Neural progenitor cell (in vitro differentiated cells): ENCODE data around the gene TRAPPC10. TPM values are rescaled to one million over a fixed set of nuclear protein-coding genes. Genes with fewer than 3 reads are reported as not detected.

Experiments used
- DNase-seq: peaks from one replicate; pipeline ENCODE4 v3.0.0-alpha.2; 2016; ENCODE audit warnings: low spot score
- H2AFZ ChIP-seq: fragments of 200-600 bp; sonication (generic); replicated peaks from 2 replicates; pipeline ENCODE4 v1.6.1; 2016; ENCODE audit warnings: antibody characterized with exemption
- H3F3A ChIP-seq: fragments of 200-600 bp; sonication (generic); 2 replicates; pipeline ENCODE4 v1.6.1; 2016; ENCODE audit warnings: antibody characterized with exemption, low read depth
- H3K27ac ChIP-seq: fragments of 200-600 bp; sonication (generic); 2 replicates; pipeline ENCODE4 v1.5.1; 2016; ENCODE audit warnings: mild to moderate bottlenecking
- H3K27me3 ChIP-seq: fragments of 200-600 bp; sonication (generic); 2 replicates; pipeline ENCODE4 v1.6.1; 2016; ENCODE audit warnings: mild to moderate bottlenecking, moderate library complexity
- H3K36me3 ChIP-seq: fragments of 200-600 bp; sonication (generic); 2 replicates; pipeline ENCODE4 v1.5.1; 2016
- H3K4me1 ChIP-seq: fragments of 200-600 bp; sonication (generic); 2 replicates; pipeline ENCODE4 v1.6.1; 2016; ENCODE audit warnings: mixed run types
- H3K4me2 ChIP-seq: fragments of 200-600 bp; sonication (generic); 2 replicates; pipeline ENCODE4 v1.6.1; 2016
- H3K4me3 ChIP-seq: fragments of 200-600 bp; sonication (generic); 2 replicates; pipeline ENCODE4 v1.5.1; 2016
- H3K79me2 ChIP-seq: fragments of 200-600 bp; sonication (generic); 2 replicates; pipeline ENCODE4 v1.6.1; 2016; ENCODE audit warnings: low read depth
- H3K9ac ChIP-seq: fragments of 200-600 bp; sonication (generic); 2 replicates; pipeline ENCODE4 v1.6.1; 2016
- H3K9me3 ChIP-seq: fragments of 200-600 bp; sonication (generic); 2 replicates; pipeline ENCODE4 v1.5.1; 2016; ENCODE audit warnings: low read depth
- H4K20me1 ChIP-seq: fragments of 200-600 bp; sonication (generic); 2 replicates; pipeline ENCODE4 v1.6.1; 2016; ENCODE audit warnings: low read depth
- H3K27ac Mint-ChIP-seq: 3 replicates; pipeline ENCODE4 v1.8.0; 2021; ENCODE audit warnings: mixed read lengths
- H3K27me3 Mint-ChIP-seq: 2 replicates; pipeline ENCODE4 v1.8.0; 2022; ENCODE audit warnings: low read depth, mild to moderate bottlenecking, inconsistent platforms, moderate library complexity, mixed read lengths; ENCODE audit not compliant: insufficient read depth
- H3K36me3 Mint-ChIP-seq: 3 replicates; pipeline ENCODE4 v1.8.0; 2021; ENCODE audit warnings: mixed read lengths
- H3K4me1 Mint-ChIP-seq: 3 replicates; pipeline ENCODE4 v1.8.0; 2021; ENCODE audit warnings: mixed read lengths
- H3K4me3 Mint-ChIP-seq: 3 replicates; pipeline ENCODE4 v1.8.0; 2021; ENCODE audit warnings: mild to moderate bottlenecking, moderate library complexity, mixed read lengths
- H3K9me3 Mint-ChIP-seq: 3 replicates; pipeline ENCODE4 v1.8.0; 2020; ENCODE audit warnings: mixed read lengths
- CTCF ChIP-seq: fragments of 200-600 bp; sonication (generic); IDR thresholded peaks from 2 replicates; pipeline ENCODE4 v1.5.1; 2017; ENCODE audit warnings: antibody characterized with exemption, mild to moderate bottlenecking
- EZH2 ChIP-seq: fragments of 200-600 bp; sonication (generic); IDR thresholded peaks from 2 replicates; pipeline ENCODE4 v1.6.1; 2017; ENCODE audit warnings: antibody characterized with exemption, mild to moderate bottlenecking, moderate library complexity
- EZH2phosphoT487 ChIP-seq: fragments of 200-600 bp; sonication (generic); IDR thresholded peaks from 2 replicates; pipeline ENCODE4 v1.6.1; 2017; ENCODE audit warnings: antibody characterized with exemption
- total RNA-seq: library from RNA; depleted of rRNA; stranded (reverse); fragments of >200 nt; gene quantifications from 2 replicates; pipeline ENCODE4 v1.2.3, GENCODE V29; 2015; ENCODE audit warnings: low replicate concordance

Gene TRAPPC10
- total RNA-seq, 1 donor from 2014 or later: 19.8 TPM

- no peak for TF ChIP-seq EZH2phosphoT487
- no peak for TF ChIP-seq CTCF
- TF ChIP-seq EZH2: no peak
- H3K27ac ChIP-seq: no peak overlapping the region
Measured at GRCh38 chr21:44085491-44086321, 73.6 kb downstream of the TRAPPC10 start.

GRCh38 chr21:44086636-44087425 is 74.7 kb downstream of the TRAPPC10 start:
- Histone ChIP-seq H3F3A (no peaks in the 10 kb centered on the region), H2AFZ (no peak overlapping the region), H3K4me1 (no peaks in the 10 kb centered on the region), H3K9ac (no peak overlapping the region), H3K4me2 (no peak overlapping the region), H3K79me2 (no peaks in the 10 kb centered on the region), H3K4me3 (no peak overlapping the region), H4K20me1 (no peaks in the 10 kb centered on the region), H3K9me3 (no peaks in the 10 kb centered on the region), H3K27me3 (no peaks in the 10 kb centered on the region), H3K36me3 (no peaks in the 10 kb centered on the region), H3K27ac (no peak overlapping the region)
- H3K36me3 Mint-ChIP-seq: peaks cover 32% of the 10 kb centered on the region
- TF ChIP-seq EZH2: no peak
- no peak for TF ChIP-seq CTCF
- no peak for TF ChIP-seq EZH2phosphoT487
- H3K9me3 Mint-ChIP-seq: no peaks in the 10 kb centered on the region
- no peak overlapping the region for H3K4me3 Mint-ChIP-seq
- peaks cover 2% of the 10 kb centered on the region for H3K27me3 Mint-ChIP-seq
- no peak overlapping the region for H3K27ac Mint-ChIP-seq
- no peaks in the 10 kb centered on the region for H3K4me1 Mint-ChIP-seq
- no peak for DNase-seq

More at GRCh38 chr21:44085491-44086321, 73.6 kb downstream of the TRAPPC10 start:
- Histone ChIP-seq H3F3A (no peaks in the 10 kb centered on the region), H3K4me2 (no peak overlapping the region), H3K9ac (no peak overlapping the region), H3K36me3 (no peaks in the 10 kb centered on the region), H3K9me3 (no peaks in the 10 kb centered on the region), H3K4me3 (no peak overlapping the region), H4K20me1 (no peaks in the 10 kb centered on the region), H3K27me3 (no peaks in the 10 kb centered on the region), H3K4me1 (no peaks in the 10 kb centered on the region), H2AFZ (no peak overlapping the region), H3K79me2 (no peaks in the 10 kb centered on the region)
- H3K9me3 Mint-ChIP-seq: no peaks in the 10 kb centered on the region
- no peaks in the 10 kb centered on the region for H3K4me1 Mint-ChIP-seq
- no peak for DNase-seq
- peaks cover 2% of the 10 kb centered on the region for H3K27me3 Mint-ChIP-seq
- no peak overlapping the region for H3K27ac Mint-ChIP-seq
- peaks cover 33% of the 10 kb centered on the region for H3K36me3 Mint-ChIP-seq
- H3K4me3 Mint-ChIP-seq: no peak overlapping the region

GRCh38 chr21:44087426-44088400 is 75.6 kb downstream of the TRAPPC10 start:
- Histone ChIP-seq H3F3A (no peaks in the 10 kb centered on the region), H3K79me2 (no peaks in the 10 kb centered on the region), H3K36me3 (no peaks in the 10 kb centered on the region), H3K4me2 (no peak overlapping the region), H3K4me1 (no peaks in the 10 kb centered on the region), H3K9ac (no peak overlapping the region), H3K4me3 (no peak overlapping the region), H3K9me3 (no peaks in the 10 kb centered on the region), H3K27me3 (no peaks in the 10 kb centered on the region), H4K20me1 (no peaks in the 10 kb centered on the region), H2AFZ (no peak overlapping the region), H3K27ac (no peak overlapping the region)
- Mint-ChIP-seq H3K4me1 (no peaks in the 10 kb centered on the region), H3K36me3 (peaks cover 24% of the 10 kb centered on the region), H3K9me3 (no peaks in the 10 kb centered on the region), H3K27ac (no peak overlapping the region), H3K4me3 (no peak overlapping the region), H3K27me3 (peaks cover under 1% of the 10 kb centered on the region)
- no peak for DNase-seq
- no peak for TF ChIP-seq CTCF
- TF ChIP-seq EZH2phosphoT487: no peak
- no peak for TF ChIP-seq EZH2
